Measurements from ENCODE around the gene HOXB3.

The HOXB3 gene

DNA sequence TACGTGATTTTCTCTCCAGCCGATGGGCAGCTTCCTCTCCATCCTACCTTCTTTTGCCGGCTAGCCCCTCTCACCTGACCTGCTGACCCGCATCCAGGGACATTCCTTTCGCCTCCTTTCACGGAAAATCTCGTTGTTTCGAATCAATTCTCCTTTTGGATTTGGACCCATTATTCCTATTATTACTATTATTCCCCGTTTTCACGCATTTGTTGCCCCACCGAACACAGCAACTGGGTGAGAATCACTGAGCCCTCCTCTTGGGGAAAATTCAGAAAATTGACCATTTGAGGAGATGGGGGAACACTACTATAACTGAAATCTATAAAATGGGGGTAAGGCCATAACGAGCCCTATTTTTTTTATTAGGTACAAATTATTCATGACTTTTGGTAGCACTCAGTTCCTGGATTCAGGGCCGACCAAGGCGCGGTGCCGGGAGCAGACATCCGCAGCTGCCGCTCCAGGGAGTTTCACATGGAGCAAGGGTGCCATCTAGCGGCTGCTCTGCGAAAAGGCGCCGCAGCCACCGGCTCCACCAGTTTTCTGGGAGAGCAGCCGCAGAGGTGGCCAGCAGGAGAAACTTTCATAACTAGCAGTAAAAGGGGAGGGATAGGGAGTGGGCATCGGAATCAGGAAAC is 28.3 kb upstream of the HOXB3 start:
- TF ChIP-seq TOX (CRISPR knock-in tag; IDR thresholded peaks at IDR 0.05; ENCODE audit: borderline replicate concordance) (no peak), ESRRG (CRISPR knock-in tag; IDR thresholded peaks at IDR 0.05) (no peak)
- ATAC-seq = peak; percentile 93

DNA sequence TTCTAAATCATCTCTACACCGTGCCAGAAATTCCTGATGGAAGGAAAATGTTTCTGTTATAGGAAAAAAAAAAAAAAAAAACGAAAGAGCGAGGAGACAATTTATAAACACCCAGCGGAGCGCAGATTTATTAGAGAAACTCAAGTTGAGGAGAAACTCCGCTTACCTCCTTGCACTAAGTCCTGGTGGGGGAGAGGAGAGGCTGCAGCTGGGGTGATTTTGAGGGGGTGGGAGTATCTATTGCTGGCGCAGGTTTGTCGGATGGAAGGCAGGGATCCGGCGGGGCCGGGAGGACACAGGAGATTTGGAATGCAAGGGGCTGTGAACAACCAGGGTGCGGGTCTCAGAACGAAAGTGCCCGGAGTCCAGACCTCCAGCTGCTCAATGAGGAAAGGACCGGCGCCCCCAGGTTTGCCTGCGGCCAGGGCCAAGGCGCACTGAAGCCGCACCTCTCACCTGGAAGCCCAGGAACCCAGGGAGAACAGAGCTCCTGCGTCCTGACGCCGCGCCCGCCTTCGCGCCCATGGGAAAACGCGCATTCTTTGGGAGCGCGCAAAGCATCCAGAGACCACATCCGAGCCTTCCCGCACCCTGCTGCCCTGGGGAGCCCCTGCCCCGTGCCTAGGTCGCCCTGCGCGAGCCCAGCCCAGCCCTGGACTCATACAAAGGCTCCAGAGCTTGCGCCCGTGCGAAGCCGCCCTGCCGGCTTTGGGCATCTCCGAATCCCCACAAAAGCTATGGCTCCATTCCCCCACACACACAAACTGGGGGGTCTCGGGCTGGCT is 27.6 kb upstream of the HOXB3 start:
- TF ChIP-seq ESRRG (CRISPR knock-in tag; IDR thresholded peaks at IDR 0.05) (no peak), PATZ1 (CRISPR knock-in tag; IDR thresholded peaks at IDR 0.05; ENCODE audit: borderline replicate concordance) (no peak), CREB5 (CRISPR knock-in tag; IDR thresholded peaks at IDR 0.05; ENCODE audit: low read depth) (no peak), RARB (CRISPR knock-in tag; IDR thresholded peaks at IDR 0.05) (no peak), ISL1 (CRISPR knock-in tag; IDR thresholded peaks at IDR 0.05) (no peak), ZC3H10 (CRISPR knock-in tag; IDR thresholded peaks at IDR 0.05) (no peak), ZFP3 (CRISPR knock-in tag; IDR thresholded peaks at IDR 0.05) (no peak), BACH2 (CRISPR knock-in tag; IDR thresholded peaks at IDR 0.05; ENCODE audit: borderline replicate concordance) (no peak), OSR1 (CRISPR knock-in tag; IDR thresholded peaks at IDR 0.05) (no peak), ZNF565 (CRISPR knock-in tag; conservative IDR thresholded peaks at IDR 0.05; ENCODE audit: low read depth) (no peak), PPARA (CRISPR knock-in tag; IDR thresholded peaks at IDR 0.05; ENCODE audit: borderline replicate concordance) (no peak)
- TF ChIP-seq, protein P1, sequence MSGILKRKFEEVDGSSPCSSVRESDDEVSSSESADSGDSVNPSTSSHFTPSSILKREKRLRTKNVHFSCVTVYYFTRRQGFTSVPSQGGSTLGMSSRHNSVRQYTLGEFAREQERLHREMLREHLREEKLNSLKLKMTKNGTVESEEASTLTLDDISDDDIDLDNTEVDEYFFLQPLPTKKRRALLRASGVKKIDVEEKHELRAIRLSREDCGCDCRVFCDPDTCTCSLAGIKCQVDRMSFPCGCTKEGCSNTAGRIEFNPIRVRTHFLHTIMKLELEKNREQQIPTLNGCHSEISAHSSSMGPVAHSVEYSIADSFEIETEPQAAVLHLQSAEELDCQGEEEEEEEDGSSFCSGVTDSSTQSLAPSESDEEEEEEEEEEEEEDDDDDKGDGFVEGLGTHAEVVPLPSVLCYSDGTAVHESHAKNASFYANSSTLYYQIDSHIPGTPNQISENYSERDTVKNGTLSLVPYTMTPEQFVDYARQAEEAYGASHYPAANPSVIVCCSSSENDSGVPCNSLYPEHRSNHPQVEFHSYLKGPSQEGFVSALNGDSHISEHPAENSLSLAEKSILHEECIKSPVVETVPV (CRISPR knock-in tag; IDR thresholded peaks at IDR 0.05) = no peak
- ATAC-seq = no peak

GRCh38 chr17:48616717-48617470 is 26.9 kb upstream of the HOXB3 start:
- TF ChIP-seq ZFP3 (CRISPR knock-in tag; IDR thresholded peaks at IDR 0.05) (no peak), CSDC2 (CRISPR knock-in tag; IDR thresholded peaks at IDR 0.05) (no peak), OSR1 (CRISPR knock-in tag; IDR thresholded peaks at IDR 0.05) (no peak)
- ATAC-seq = no peak

GRCh38 chr17:48615963-48616716 is 26.1 kb upstream of the HOXB3 start:
- TF ChIP-seq ZNF70 (CRISPR knock-in tag; IDR thresholded peaks at IDR 0.05) = no peak
- TF ChIP-seq ARNTL (CRISPR knock-in tag; IDR thresholded peaks at IDR 0.05; ENCODE audit: borderline replicate concordance, low read depth) = no peak
- TF ChIP-seq ESRRG (CRISPR knock-in tag; IDR thresholded peaks at IDR 0.05) = no peak
- no peak for TF ChIP-seq TSHZ2 (CRISPR knock-in tag; IDR thresholded peaks at IDR 0.05)
- TF ChIP-seq PPARA (CRISPR knock-in tag; IDR thresholded peaks at IDR 0.05; ENCODE audit: borderline replicate concordance) = no peak
- no peak for TF ChIP-seq ZFP3 (CRISPR knock-in tag; IDR thresholded peaks at IDR 0.05)
- TF ChIP-seq GLIS3 (CRISPR knock-in tag; IDR thresholded peaks at IDR 0.05) = no peak
- TF ChIP-seq ISL1 (CRISPR knock-in tag; IDR thresholded peaks at IDR 0.05) = no peak
- no peak for ATAC-seq

Measured in SK-N-SH treated with all-trans-retinoic acid at 6 μM for 48 hours (cell line).